HL-60 (cell line): ENCODE measurements around the gene CLIC4.
"Not testable (repeated sequence)": the region's sequence is repeated elsewhere in the genome, so short reads cannot be mapped to it uniquely, and the experiment has no call there.

ENCODE experiments used
- GABPA ChIP-seq: IDR thresholded peaks from 2 replicates; pipeline ENCODE4 v1.6.1; 2012; ENCODE audit warnings: low read depth
- POLR2AphosphoS5 ChIP-seq: IDR thresholded peaks from 2 replicates; pipeline ENCODE4 v1.6.1; 2012; ENCODE audit warnings: low read depth
- SPI1 ChIP-seq: IDR thresholded peaks from 2 replicates; pipeline ENCODE4 v1.6.1; 2012; ENCODE audit warnings: low read depth, mild to moderate bottlenecking, borderline replicate concordance
- TF ChIP-seq, protein P1 (sequence below): IDR thresholded peaks from one replicate; pipeline ENCODE4 v1.5.1; 2011; ENCODE audit warnings: low read length, control low read depth, inconsistent platforms; ENCODE audit not compliant: insufficient read depth
- TF ChIP-seq, protein P2 (sequence below): IDR thresholded peaks from 2 replicates; pipeline ENCODE4 v1.6.1; 2012; ENCODE audit warnings: low read depth; ENCODE audit not compliant: insufficient replicate concordance

DNA sequence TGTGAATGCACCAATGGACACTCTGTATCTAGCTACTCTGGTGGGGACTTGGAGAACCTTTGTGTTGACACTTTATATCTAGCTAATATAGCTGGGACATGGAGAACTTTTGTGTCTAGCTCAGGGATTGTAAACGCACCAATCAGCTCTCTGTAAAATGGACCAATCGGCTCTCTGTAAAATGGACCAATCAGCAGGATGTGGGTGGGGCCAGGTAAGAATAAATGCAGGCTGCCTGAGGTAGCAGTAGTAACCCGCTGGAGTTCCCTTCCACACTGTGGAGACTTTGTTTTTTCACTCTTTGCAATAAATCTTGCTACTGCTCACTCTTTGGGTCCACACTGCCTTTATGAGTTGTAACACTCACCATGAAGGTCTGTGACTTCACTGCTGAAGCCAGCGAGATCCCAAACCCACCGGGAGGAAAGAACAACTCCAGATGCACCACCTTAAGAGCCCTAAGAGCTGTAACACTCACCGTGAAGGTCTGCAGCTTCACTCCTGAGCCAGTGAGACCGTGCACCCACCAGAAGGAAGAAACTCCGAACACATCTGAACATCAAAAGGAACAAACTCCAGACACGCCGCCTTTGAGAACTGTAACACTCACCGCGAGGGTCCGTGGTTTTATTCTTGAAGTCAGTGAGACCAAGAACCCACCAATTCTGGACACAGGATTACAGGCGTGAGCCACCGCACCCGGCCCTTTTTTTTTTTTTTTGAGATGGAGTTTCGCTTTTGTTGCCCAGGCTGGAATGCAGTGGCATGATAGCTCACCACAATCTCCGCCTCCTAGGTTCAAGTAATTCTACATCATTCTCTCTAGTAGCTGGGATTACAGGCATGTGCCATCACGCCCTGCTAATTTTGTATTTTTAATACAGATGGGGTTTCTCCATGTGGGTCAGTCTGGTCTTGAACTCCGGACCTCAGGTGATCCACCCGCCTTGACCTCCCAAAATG, 22.9 kb upstream of the CLIC4 start:
- TF ChIP-seq, protein P1, sequence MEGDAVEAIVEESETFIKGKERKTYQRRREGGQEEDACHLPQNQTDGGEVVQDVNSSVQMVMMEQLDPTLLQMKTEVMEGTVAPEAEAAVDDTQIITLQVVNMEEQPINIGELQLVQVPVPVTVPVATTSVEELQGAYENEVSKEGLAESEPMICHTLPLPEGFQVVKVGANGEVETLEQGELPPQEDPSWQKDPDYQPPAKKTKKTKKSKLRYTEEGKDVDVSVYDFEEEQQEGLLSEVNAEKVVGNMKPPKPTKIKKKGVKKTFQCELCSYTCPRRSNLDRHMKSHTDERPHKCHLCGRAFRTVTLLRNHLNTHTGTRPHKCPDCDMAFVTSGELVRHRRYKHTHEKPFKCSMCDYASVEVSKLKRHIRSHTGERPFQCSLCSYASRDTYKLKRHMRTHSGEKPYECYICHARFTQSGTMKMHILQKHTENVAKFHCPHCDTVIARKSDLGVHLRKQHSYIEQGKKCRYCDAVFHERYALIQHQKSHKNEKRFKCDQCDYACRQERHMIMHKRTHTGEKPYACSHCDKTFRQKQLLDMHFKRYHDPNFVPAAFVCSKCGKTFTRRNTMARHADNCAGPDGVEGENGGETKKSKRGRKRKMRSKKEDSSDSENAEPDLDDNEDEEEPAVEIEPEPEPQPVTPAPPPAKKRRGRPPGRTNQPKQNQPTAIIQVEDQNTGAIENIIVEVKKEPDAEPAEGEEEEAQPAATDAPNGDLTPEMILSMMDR = not testable (repeated sequence)
- TF ChIP-seq, protein P2, sequence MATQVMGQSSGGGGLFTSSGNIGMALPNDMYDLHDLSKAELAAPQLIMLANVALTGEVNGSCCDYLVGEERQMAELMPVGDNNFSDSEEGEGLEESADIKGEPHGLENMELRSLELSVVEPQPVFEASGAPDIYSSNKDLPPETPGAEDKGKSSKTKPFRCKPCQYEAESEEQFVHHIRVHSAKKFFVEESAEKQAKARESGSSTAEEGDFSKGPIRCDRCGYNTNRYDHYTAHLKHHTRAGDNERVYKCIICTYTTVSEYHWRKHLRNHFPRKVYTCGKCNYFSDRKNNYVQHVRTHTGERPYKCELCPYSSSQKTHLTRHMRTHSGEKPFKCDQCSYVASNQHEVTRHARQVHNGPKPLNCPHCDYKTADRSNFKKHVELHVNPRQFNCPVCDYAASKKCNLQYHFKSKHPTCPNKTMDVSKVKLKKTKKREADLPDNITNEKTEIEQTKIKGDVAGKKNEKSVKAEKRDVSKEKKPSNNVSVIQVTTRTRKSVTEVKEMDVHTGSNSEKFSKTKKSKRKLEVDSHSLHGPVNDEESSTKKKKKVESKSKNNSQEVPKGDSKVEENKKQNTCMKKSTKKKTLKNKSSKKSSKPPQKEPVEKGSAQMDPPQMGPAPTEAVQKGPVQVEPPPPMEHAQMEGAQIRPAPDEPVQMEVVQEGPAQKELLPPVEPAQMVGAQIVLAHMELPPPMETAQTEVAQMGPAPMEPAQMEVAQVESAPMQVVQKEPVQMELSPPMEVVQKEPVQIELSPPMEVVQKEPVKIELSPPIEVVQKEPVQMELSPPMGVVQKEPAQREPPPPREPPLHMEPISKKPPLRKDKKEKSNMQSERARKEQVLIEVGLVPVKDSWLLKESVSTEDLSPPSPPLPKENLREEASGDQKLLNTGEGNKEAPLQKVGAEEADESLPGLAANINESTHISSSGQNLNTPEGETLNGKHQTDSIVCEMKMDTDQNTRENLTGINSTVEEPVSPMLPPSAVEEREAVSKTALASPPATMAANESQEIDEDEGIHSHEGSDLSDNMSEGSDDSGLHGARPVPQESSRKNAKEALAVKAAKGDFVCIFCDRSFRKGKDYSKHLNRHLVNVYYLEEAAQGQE = not testable (repeated sequence)
- TF ChIP-seq POLR2AphosphoS5, SPI1, GABPA: not testable (repeated sequence)
